Hepatocyte (in vitro differentiated cells): ENCODE data around the gene TMEM131. TPM values are rescaled to one million over a fixed set of nuclear protein-coding genes. Genes with fewer than 3 reads are reported as not detected.

Experiments used
- DNase-seq: peaks from one replicate; pipeline ENCODE4 v3.0.0-alpha.2; 2016; ENCODE audit warnings: low spot score
- H2AFZ ChIP-seq: fragments of 200-600 bp; sonication (generic); 2 replicates; pipeline ENCODE4 v1.6.0; 2016; ENCODE audit warnings: antibody characterized with exemption, mild to moderate bottlenecking
- H3K27ac ChIP-seq: fragments of 200-600 bp; sonication (generic); 2 replicates; pipeline ENCODE4 v1.5.1; 2016; ENCODE audit warnings: mild to moderate bottlenecking
- H3K27me3 ChIP-seq: fragments of 200-600 bp; sonication (generic); 2 replicates; pipeline ENCODE4 v1.6.1; 2016
- H3K36me3 ChIP-seq: fragments of 200-600 bp; sonication (generic); replicated peaks from 2 replicates; pipeline ENCODE4 v1.5.1; 2016; ENCODE audit warnings: low read depth; ENCODE audit not compliant: insufficient read depth
- H3K4me1 ChIP-seq: fragments of 200-600 bp; sonication (generic); 2 replicates; pipeline ENCODE4 v1.5.1; 2016; ENCODE audit warnings: mild to moderate bottlenecking, moderate library complexity; ENCODE audit not compliant: insufficient read depth
- H3K4me2 ChIP-seq: fragments of 200-600 bp; sonication (generic); 2 replicates; pipeline ENCODE4 v1.6.0; 2016
- H3K4me3 ChIP-seq: fragments of 200-600 bp; sonication (generic); 2 replicates; pipeline ENCODE4 v1.5.1; 2016; ENCODE audit warnings: mild to moderate bottlenecking
- H3K79me2 ChIP-seq: fragments of 200-600 bp; sonication (generic); 2 replicates; pipeline ENCODE4 v1.6.0; 2017; ENCODE audit warnings: mild to moderate bottlenecking
- H3K9me2 ChIP-seq: fragments of 200-600 bp; sonication (generic); replicated peaks from 2 replicates; pipeline ENCODE4 v1.6.0; 2017; ENCODE audit warnings: mild to moderate bottlenecking; ENCODE audit not compliant: insufficient read depth
- H3K9me3 ChIP-seq: fragments of 200-600 bp; sonication (generic); 2 replicates; pipeline ENCODE4 v1.5.1; 2016; ENCODE audit warnings: low read depth, mild to moderate bottlenecking
- H4K20me1 ChIP-seq: fragments of 200-600 bp; sonication (generic); 2 replicates; pipeline ENCODE4 v1.6.0; 2016; ENCODE audit warnings: mild to moderate bottlenecking; ENCODE audit not compliant: insufficient read depth, poor library complexity, severe bottlenecking
- EZH2 ChIP-seq: fragments of 200-600 bp; sonication (generic); IDR thresholded peaks from 2 replicates; pipeline ENCODE4 v1.6.1; 2016; ENCODE audit warnings: antibody characterized with exemption, mild to moderate bottlenecking, borderline replicate concordance
- EZH2phosphoT487 ChIP-seq: fragments of 200-600 bp; sonication (generic); IDR thresholded peaks from one replicate; pipeline ENCODE4 v1.6.1; 2018; ENCODE audit warnings: antibody characterized with exemption, mild to moderate bottlenecking, low read depth, moderate library complexity; ENCODE audit not compliant: unreplicated experiment, severe bottlenecking
- WGBS: methylation state at CpG from one replicate; pipeline ENCODE4 v1.1.6; 2016; ENCODE audit warnings: low lambda C conversion rate; ENCODE audit errors: missing lambda C conversion rate; 5-methylcytosine and 5-hydroxymethylcytosine counted together
- polyA plus RNA-seq: library from polyadenylated mRNA; unstranded; fragments of >200 nt; fragmentation: Nextera tagmentation; extraction: Ambion mirVana; gene quantifications from 2 replicates; pipeline ENCODE4 v1.2.1, GENCODE V29; 2016
- total RNA-seq: library from RNA; depleted of rRNA; stranded (reverse); fragments of >200 nt; gene quantifications from 2 replicates; pipeline ENCODE4 v1.2.3, GENCODE V29; 2014
- TF ChIP-seq, protein P1 (sequence below): fragments of 200-600 bp; sonication (generic); IDR thresholded peaks from 2 replicates; pipeline ENCODE4 v1.5.1; 2016; ENCODE audit warnings: antibody characterized with exemption, mild to moderate bottlenecking; ENCODE audit not compliant: poor library complexity

TMEM131 gene
- total and polyA plus RNA-seq, 2 experiments from 2014 or later = 17.5 to 42.1 TPM

DNA sequence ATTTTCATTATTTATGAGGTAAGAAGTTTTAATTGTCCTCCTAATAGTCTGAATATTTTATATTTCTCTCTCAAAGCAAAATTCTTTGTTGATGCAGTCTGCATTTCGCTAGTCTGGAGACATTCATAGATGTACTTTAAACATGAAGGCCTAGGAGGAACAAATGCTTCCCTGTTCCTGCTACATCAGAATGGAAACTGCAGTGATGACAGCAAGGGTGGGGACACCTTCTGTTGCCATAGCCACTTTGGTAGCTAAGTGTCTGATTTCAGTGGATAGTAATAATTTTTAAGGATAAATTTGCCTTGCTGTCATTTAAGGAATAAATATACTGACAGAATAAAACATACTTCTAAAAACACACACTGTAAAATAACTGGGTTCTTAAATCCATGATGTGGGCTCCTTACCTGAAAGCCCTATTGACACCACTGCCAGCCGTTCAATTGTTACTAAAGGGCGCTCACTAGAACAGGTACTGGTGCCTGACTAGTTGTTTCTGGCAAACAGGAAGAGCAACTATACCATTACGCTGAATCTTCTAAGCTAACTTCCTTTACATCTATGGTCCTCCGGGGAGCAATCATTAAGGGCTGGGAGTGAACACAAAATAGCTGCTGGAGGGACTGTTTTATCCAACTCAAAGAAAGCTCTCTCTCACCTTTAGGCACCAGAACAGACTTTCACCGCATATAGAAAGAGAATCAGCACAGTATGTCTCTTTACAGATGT, 88.2 kb downstream of the TMEM131 start:
- H3K4me1 ChIP-seq = peaks cover 17% of the 10 kb centered on the region
- no peak overlapping the region for H3K4me3 ChIP-seq
- TF ChIP-seq EZH2phosphoT487 = no peak
- TF ChIP-seq, protein P1, sequence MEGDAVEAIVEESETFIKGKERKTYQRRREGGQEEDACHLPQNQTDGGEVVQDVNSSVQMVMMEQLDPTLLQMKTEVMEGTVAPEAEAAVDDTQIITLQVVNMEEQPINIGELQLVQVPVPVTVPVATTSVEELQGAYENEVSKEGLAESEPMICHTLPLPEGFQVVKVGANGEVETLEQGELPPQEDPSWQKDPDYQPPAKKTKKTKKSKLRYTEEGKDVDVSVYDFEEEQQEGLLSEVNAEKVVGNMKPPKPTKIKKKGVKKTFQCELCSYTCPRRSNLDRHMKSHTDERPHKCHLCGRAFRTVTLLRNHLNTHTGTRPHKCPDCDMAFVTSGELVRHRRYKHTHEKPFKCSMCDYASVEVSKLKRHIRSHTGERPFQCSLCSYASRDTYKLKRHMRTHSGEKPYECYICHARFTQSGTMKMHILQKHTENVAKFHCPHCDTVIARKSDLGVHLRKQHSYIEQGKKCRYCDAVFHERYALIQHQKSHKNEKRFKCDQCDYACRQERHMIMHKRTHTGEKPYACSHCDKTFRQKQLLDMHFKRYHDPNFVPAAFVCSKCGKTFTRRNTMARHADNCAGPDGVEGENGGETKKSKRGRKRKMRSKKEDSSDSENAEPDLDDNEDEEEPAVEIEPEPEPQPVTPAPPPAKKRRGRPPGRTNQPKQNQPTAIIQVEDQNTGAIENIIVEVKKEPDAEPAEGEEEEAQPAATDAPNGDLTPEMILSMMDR = no peak
- no peak for TF ChIP-seq EZH2
- no peak overlapping the region for H2AFZ ChIP-seq
- no peaks in the 10 kb centered on the region for H3K9me3 ChIP-seq
- H3K27me3 ChIP-seq = no peaks in the 10 kb centered on the region
- no peak for DNase-seq
- H4K20me1 ChIP-seq = no peaks in the 10 kb centered on the region
- no peaks in the 10 kb centered on the region for H3K9me2 ChIP-seq
- no peaks in the 10 kb centered on the region for H3K36me3 ChIP-seq
- 89% methylated on average over 6 of the region's 6 CpGs for WGBS
- H3K79me2 ChIP-seq = peaks cover 34% of the 10 kb centered on the region
- no peak overlapping the region for H3K27ac ChIP-seq
- H3K4me2 ChIP-seq = no peak overlapping the region

- TF ChIP-seq, protein P1 = no peak
- no peak for TF ChIP-seq EZH2phosphoT487
- no peak for TF ChIP-seq EZH2
- no peaks in the 10 kb centered on the region for H3K36me3 ChIP-seq
Observed at GRCh38 chr2:97906307-97906706, 89.4 kb downstream of the TMEM131 start.

GRCh38 chr2:97905294-97905693, 90.5 kb downstream of the TMEM131 start:
- Histone ChIP-seq H3K9me2 (no peaks in the 10 kb centered on the region), H3K4me1 (no peaks in the 10 kb centered on the region), H3K27me3 (no peaks in the 10 kb centered on the region), H3K36me3 (no peaks in the 10 kb centered on the region), H3K79me2 (peaks cover 20% of the 10 kb centered on the region), H3K4me3 (no peak overlapping the region), H3K4me2 (no peak overlapping the region), H4K20me1 (no peaks in the 10 kb centered on the region), H3K27ac (no peak overlapping the region), H3K9me3 (no peaks in the 10 kb centered on the region), H2AFZ (no peak overlapping the region)
- TF ChIP-seq EZH2 (no peak), EZH2phosphoT487 (no peak)
- TF ChIP-seq, protein P1 = no peak
- WGBS = 77% methylated on average over 1 of the region's 1 CpG
- DNase-seq = no peak

More at GRCh38 chr2:97906307-97906706, 89.4 kb downstream of the TMEM131 start:
- no peak overlapping the region for H3K4me2 ChIP-seq
- H3K79me2 ChIP-seq = peaks cover 29% of the 10 kb centered on the region
- no peak overlapping the region for H2AFZ ChIP-seq
- no peaks in the 10 kb centered on the region for H3K9me2 ChIP-seq
- WGBS = 62% methylated on average over 1 of the region's 1 CpG
- H3K9me3 ChIP-seq = no peaks in the 10 kb centered on the region
- no peak overlapping the region for H3K27ac ChIP-seq
- no peak overlapping the region for H3K4me3 ChIP-seq
- no peaks in the 10 kb centered on the region for H4K20me1 ChIP-seq
- H3K4me1 ChIP-seq = peaks cover 4% of the 10 kb centered on the region
- no peaks in the 10 kb centered on the region for H3K27me3 ChIP-seq
- DNase-seq = no peak
